Kidney (tissue), 22 donors: Measurements from ENCODE around the gene EML5. TPM values are rescaled to one million over a fixed set of nuclear protein-coding genes. Genes with fewer than 3 reads are reported as not detected.
A peak's percentile ranks its signal among the peaks of the same experiment; 100 is the strongest.

Experiments used
- DNase-seq, 5 donors: peaks; one replicate each; pipeline ENCODE4 v3.0.0-alpha.2; 2013 to 2020
- FAIRE-seq: peaks from 2 replicates; lab custom pipeline; 2012; peaks lifted over from hg19 to GRCh38; lab: Jason Lieb, UNC
- H3K27ac ChIP-seq, 2 donors: one replicate each; pipeline ENCODE4 v1.7.0; 2013; ENCODE audit warnings: low read depth in 2 of 2, low read length in 2 of 2, inconsistent platforms in 1 of 2
- H3K27me3 ChIP-seq: one replicate; pipeline ENCODE4 v1.7.1; 2013; ENCODE audit warnings: low read length, inconsistent platforms; ENCODE audit not compliant: control insufficient read depth, insufficient read depth
- H3K36me3 ChIP-seq, 3 donors: one replicate each; pipeline versions ENCODE4 v1.7.0 to v1.7.1; 2013; ENCODE audit warnings: low read length in 3 of 3, control low read depth in 1 of 3, inconsistent platforms in 1 of 3; ENCODE audit not compliant: insufficient read depth in 3 of 3, control insufficient read depth in 2 of 3
- H3K4me1 ChIP-seq, 3 donors: one replicate each; pipeline versions ENCODE4 v1.7.0 to v1.7.1; 2013; ENCODE audit warnings: low read length in 3 of 3, inconsistent platforms in 1 of 3, low read depth in 1 of 3; ENCODE audit not compliant: control insufficient read depth in 2 of 3, insufficient read depth in 2 of 3
- H3K4me3 ChIP-seq, 3 donors: one replicate each; pipeline versions ENCODE4 v1.7.0 to v1.8.1; 2013; ENCODE audit warnings: low read length in 3 of 3, control low read depth in 1 of 3, inconsistent platforms in 1 of 3
- H3K9ac ChIP-seq, 3 donors: one replicate each; pipeline versions ENCODE4 v1.7.0 to v1.7.1; 2013; ENCODE audit warnings: low read length in 3 of 3, control low read depth in 1 of 3, inconsistent platforms in 1 of 3
- H3K9me3 ChIP-seq, 3 donors: one replicate each; pipeline versions ENCODE4 v1.7.0 to v1.7.1; 2013; ENCODE audit warnings: low read length in 3 of 3, control low read depth in 1 of 3, inconsistent platforms in 1 of 3; ENCODE audit not compliant: control insufficient read depth in 2 of 3, insufficient read depth in 1 of 3
- intact Hi-C: fragments of 100-400 bp; cut with DNase I; formaldehyde crosslinking; loops from one replicate; pipeline ENCODE4 v1.11.1; 2022
- long read RNA-seq, 10 donors: library from polyadenylated mRNA in 1 of 10; unstranded in 1 of 10; transcript quantifications; one replicate each; pipeline ENCODE4 v2.0.0 and lab custom pipeline, GENCODE V29; 2021 to 2026
- polyA plus RNA-seq: library from polyadenylated mRNA; stranded (reverse); fragments of 350-450 nt; fragmentation: Illumina TruSeq; extraction: RNeasy Lipid Tissue Mini Kit (QIAGEN cat#74804); gene quantifications from one replicate; pipeline ENCODE4 v1.2.3, GENCODE V29; 2014; ENCODE audit warnings: low read depth, low replicate concordance; ENCODE audit not compliant: insufficient read depth
- total RNA-seq: library from RNA; stranded (reverse); fragmentation: NEBNext Ultra II Directional; extraction: Animal tissue kit (Norgen Biotek cat#: 25700); gene quantifications from one replicate; pipeline ENCODE4 v1.2.1, GENCODE V29; 2021
- TF ChIP-seq, protein P1 (sequence below): IDR thresholded peaks from 3 replicates; pipeline ENCODE4 v1.5.1; 2012; ENCODE audit warnings: mild to moderate bottlenecking, moderate library complexity, borderline replicate concordance; ENCODE audit not compliant: insufficient read depth; ENCODE audit errors: extremely low read depth
- donor health status: control.
- donor health status: control.
- donor health status: control.
- donor health status: control.
- donor health status: control.
- donor health status: DM: yes; HTN: yes; CAD: no.
- donor health status: Normal renal cell carcinoma (clear cell type).

Gene EML5
- total RNA-seq (2.8 TPM), polyA plus RNA-seq (0.26 TPM)
- long read RNA-seq, donor 1: 0 reads
- long read RNA-seq, donor 2: 0 reads
- long read RNA-seq, donor 3: 0 reads
- long read RNA-seq, donor 4: 0 reads
- long read RNA-seq, donor 5: 0 reads
- long read RNA-seq, donor 6: 0 reads
- long read RNA-seq, donor 7, partial matches to known transcripts: 1 of 2 reads
- long read RNA-seq, donor 7, other reads (novel, unspliced or antisense): 1 of 2 reads
- long read RNA-seq, donor 8, partial matches to known transcripts: 14 of 14 reads
- long read RNA-seq, donor 8, other reads (novel, unspliced or antisense): 0 of 14 reads
- long read RNA-seq, donor 9: 0 reads
- long read RNA-seq, donor 10: 0 reads

DNA sequence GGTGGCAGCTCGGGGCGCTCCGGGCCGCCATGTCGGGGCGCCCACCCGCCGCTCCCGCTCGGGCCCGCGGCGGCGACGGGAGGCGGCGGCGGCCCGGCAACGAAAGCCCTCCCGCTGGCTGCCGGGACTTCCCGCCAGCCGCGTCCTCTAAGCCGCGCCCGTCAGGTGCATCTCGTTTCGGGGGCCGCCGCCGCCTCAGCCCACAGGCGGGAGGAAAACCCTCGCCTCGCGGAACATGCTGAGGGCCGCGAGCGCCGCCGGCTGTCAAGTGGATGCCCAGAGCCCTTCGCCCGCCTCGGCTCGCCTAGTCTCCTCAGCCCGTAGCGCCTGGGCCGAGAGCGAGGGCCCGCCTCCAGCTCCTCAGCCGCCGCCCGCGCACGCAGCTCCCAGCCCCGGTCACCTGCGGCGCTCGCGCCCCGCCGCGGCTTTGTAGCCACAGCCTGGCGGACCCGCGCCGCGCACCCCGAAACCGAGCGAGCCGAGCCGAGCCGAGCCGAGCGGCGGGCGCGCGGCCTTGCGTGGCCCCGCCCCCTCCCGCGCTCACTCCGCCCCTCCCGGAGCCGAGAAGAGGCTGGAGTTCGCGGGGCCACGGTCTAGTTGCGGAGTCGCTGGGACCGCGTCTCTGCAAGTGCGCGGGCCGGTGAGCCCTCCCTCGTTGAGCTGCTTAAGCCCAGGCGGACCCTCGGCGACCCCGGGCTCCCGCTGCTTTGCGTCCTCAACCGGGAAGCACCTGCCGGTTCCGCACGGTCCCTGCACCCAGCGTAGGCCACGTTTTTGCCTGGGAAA lies at the start of gene EML5:
Gene EML5, minus strand, starts transcription at position 481 of the 786 bp plus-strand sequence. Its CDS starts 450 bp downstream, at position 31.
- intact Hi-C loops: no loop called here
- Histone ChIP-seq H3K27ac (peak within 1 kb of the TSS in 1 of 2 donors; percentile 34), H3K9me3 (no peaks in the 10 kb centered on the region), H3K4me3 (peak within 1 kb of the TSS; percentile 63 to 84 (median 67)), H3K4me1 (peaks cover 0 to 3% (median 0%) of the 10 kb centered on the region in 3 donors), H3K27me3 (peaks cover 10% of the 10 kb centered on the region), H3K36me3 (no peaks in the 10 kb centered on the region), H3K9ac (peak within 1 kb of the TSS; percentile 39 to 74 (median 53))
- DNase-seq: peak; percentile 88 to 93 (median 90)
- FAIRE-seq: no peak
- TF ChIP-seq, protein P1, sequence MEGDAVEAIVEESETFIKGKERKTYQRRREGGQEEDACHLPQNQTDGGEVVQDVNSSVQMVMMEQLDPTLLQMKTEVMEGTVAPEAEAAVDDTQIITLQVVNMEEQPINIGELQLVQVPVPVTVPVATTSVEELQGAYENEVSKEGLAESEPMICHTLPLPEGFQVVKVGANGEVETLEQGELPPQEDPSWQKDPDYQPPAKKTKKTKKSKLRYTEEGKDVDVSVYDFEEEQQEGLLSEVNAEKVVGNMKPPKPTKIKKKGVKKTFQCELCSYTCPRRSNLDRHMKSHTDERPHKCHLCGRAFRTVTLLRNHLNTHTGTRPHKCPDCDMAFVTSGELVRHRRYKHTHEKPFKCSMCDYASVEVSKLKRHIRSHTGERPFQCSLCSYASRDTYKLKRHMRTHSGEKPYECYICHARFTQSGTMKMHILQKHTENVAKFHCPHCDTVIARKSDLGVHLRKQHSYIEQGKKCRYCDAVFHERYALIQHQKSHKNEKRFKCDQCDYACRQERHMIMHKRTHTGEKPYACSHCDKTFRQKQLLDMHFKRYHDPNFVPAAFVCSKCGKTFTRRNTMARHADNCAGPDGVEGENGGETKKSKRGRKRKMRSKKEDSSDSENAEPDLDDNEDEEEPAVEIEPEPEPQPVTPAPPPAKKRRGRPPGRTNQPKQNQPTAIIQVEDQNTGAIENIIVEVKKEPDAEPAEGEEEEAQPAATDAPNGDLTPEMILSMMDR: no peak

DNA sequence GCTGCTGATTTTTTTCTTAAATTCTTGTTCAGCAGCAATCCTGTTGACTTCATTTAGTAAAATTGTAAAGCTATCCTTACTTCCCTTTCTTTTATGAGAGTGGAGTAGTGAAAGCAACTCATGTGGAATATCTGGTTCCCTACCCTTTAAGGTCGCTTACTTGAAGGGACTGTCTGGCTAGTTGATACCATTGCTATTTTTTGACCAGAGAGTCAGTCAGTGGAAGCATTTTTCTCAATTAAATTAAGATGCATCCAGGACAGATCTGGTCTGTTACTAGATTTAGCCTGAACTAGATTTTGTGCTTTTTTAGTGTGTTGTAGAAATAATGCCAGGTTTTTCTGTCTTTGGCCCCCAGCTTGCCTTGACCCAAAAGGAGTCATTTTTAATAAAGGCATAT lies 49.7 kb upstream of the EML5 start:
- H3K4me1 ChIP-seq: no peaks in the 10 kb centered on the region
- DNase-seq: no peak
- H3K36me3 ChIP-seq: no peaks in the 10 kb centered on the region
- H3K4me3 ChIP-seq: no peak overlapping the region
- H3K9ac ChIP-seq: no peak overlapping the region
- intact Hi-C loops: no loop called here
- H3K9me3 ChIP-seq: no peaks in the 10 kb centered on the region
- FAIRE-seq: no peak
- no peaks in the 10 kb centered on the region for H3K27me3 ChIP-seq
- H3K27ac ChIP-seq: no peak overlapping the region
- TF ChIP-seq, protein P1: no peak

DNA sequence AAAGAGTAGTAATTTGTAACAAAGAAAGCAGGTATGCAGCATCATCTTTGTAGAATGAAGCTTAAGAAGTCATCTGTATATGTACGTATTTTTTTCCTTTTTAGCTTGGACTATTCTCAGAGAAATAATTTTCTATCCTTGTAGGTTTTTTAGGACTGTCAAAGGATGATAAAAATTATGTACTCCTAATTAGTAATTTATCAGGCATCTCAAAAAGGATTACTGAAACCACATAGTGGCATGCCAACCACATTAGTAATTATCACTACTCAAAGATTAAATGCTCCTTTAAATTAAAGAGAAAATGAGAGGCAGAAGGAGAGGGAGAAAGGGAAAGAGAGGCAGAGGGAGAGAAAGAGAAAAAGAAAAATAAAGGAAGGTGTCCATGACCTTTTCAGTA lies 49.0 kb upstream of the EML5 start:
- Histone ChIP-seq H3K9me3 (no peaks in the 10 kb centered on the region), H3K4me1 (no peaks in the 10 kb centered on the region), H3K9ac (no peak overlapping the region), H3K27ac (no peak overlapping the region), H3K4me3 (no peak overlapping the region), H3K36me3 (no peaks in the 10 kb centered on the region), H3K27me3 (no peaks in the 10 kb centered on the region)
- FAIRE-seq (no peak), DNase-seq (no peak)
- intact Hi-C loops: no loop called here
- TF ChIP-seq, protein P1: no peak
